Right ventricle myocardium superior (tissue), 1 donor: ENCODE measurements around the gene TPSB2. TPM values are rescaled to one million over a fixed set of nuclear protein-coding genes. Genes with fewer than 3 reads are reported as not detected.

Experiments
- total RNA-seq: library from RNA; stranded (reverse); fragmentation: NEBNext Ultra II Directional; extraction: Animal tissue kit (Norgen Biotek cat#: 25700); gene quantifications from one replicate; pipeline ENCODE4 v1.2.1, GENCODE V29; 2021
- donor health status: DM: no; HTN: yes; CAD: no; lungs with severe emphysema.

Gene TPSB2
- total RNA-seq, 1 donor from 2014 or later = 10.1 TPM

Other genes with a start within 250 kb of the TPSB2 start
- 1.0 TPM for gene SOX8, start 248.4 kb downstream of the TPSB2 start, total RNA-seq
- gene SSTR5, start 157.4 kb downstream of the TPSB2 start, total RNA-seq = 20.8 TPM
- 0.13 TPM for gene C1QTNF8, start 133.9 kb downstream of the TPSB2 start, total RNA-seq
- gene CACNA1H, start 77.1 kb downstream of the TPSB2 start, total RNA-seq = 4.2 TPM
- 0.19 TPM for gene TPSG1, start 4.9 kb downstream of the TPSB2 start, total RNA-seq
- 7.1 TPM for gene TPSAB1, start 10.5 kb upstream of the TPSB2 start, total RNA-seq
- 0.51 TPM for gene TPSD1, start 25.9 kb upstream of the TPSB2 start, total RNA-seq
- 77.2 TPM for gene UBE2I, start 79.5 kb upstream of the TPSB2 start, total RNA-seq
- gene BAIAP3, start 103.5 kb upstream of the TPSB2 start, total RNA-seq = 3.7 TPM
- gene TSR3, start 121.7 kb upstream of the TPSB2 start, total RNA-seq = 52.6 TPM
- gene GNPTG, start 121.7 kb upstream of the TPSB2 start, total RNA-seq = 30.3 TPM
- gene UNKL, start 184.5 kb upstream of the TPSB2 start, total RNA-seq = 13.6 TPM
- 14.7 TPM for gene UQCC4, start 190.6 kb upstream of the TPSB2 start, total RNA-seq
- 0.32 TPM for gene PERCC1, start 200.9 kb upstream of the TPSB2 start, total RNA-seq
- 0.81 TPM for gene CCDC154, start 214.4 kb upstream of the TPSB2 start, total RNA-seq
- gene CLCN7, start 244.8 kb upstream of the TPSB2 start, total RNA-seq = 45.0 TPM